ENCODE results near the gene VPS51.

VPS51 gene

DNA sequence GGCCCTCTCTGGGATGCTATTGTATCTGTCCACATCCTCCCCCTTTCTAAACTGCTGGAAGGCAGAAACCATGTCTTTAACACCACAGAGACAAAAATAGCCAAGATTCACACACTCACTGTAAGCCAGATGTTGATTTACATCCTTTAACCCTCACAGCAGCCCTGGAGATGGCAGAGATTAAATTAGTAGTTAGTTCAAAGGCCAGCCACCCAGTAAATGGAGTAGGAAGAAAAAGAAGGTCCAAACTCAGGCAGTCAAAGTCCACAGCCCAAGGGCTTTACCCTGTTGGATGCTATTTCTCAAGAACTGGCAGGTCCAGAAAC lies 23.6 kb downstream of the VPS51 start:
- Mint-ChIP-seq H3K27ac (peak overlapping the region; percentile 31 to 67), H3K4me1 (peaks cover 82% of the 10 kb centered on the region), H3K4me3 (peak overlapping the region in 1 of 2 donors; percentile 100)

DNA sequence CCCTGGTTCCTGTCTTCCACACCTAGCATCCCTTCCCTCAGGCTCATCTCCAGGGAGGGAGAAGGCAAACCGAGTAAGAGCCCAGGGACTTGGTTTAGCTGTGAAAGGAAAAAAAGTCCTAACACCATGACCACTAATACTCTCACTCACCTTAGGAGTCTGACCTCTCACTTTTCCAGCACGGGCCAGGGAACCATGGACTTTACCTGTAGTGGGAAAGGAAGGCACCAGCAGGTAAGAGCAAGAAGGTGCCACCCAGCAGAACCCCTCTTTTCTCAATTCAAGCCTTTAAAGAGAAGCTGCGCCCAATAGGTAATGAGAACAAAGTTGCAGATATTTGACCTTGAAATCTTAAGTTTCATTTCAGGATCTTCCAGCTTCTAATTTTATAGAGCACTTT lies 24.8 kb downstream of the VPS51 start:
- peak overlapping the region; percentile 99 for H3K27ac Mint-ChIP-seq
- H3K9me3 Mint-ChIP-seq = no peaks in the 10 kb centered on the region
- no peak for ATAC-seq
- peaks cover 80% of the 10 kb centered on the region for H3K4me1 Mint-ChIP-seq
- H3K27me3 Mint-ChIP-seq = no peaks in the 10 kb centered on the region
- no peak for DNase-seq
- H3K4me3 Mint-ChIP-seq = peak overlapping the region; percentile 94 to 100

More for the DNA sequence above, 23.6 kb downstream of the VPS51 start:
- Mint-ChIP-seq H3K9me3 (no peaks in the 10 kb centered on the region), H3K27me3 (no peaks in the 10 kb centered on the region)
- DNase-seq = no peak
- ATAC-seq = no peak

DNA sequence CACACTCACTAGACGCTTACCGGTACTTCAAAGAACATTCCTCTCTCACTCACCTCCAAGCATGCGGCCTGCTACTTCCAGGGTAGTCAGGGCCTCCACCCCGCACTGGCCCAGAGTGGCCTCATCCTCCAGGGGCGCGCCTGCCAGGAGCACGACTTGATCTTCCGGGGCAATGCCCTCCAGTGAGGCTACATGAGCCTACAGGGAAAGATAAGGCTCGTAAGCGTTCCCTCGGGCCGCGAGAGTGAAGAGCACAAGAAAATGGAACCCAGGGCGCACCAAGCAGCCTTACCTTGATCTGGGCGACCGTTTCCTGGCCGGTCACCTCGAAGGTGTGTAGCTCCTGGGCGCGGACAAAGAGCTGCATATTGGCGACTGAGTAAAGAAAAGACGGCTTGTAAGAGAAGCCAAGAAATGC lies 25.4 kb downstream of the VPS51 start:
- Mint-ChIP-seq H3K4me3 (peak overlapping the region; percentile 94 to 100), H3K4me1 (peaks cover 78% of the 10 kb centered on the region), H3K27me3 (no peaks in the 10 kb centered on the region), H3K9me3 (no peaks in the 10 kb centered on the region), H3K27ac (peak overlapping the region; percentile 99)
- no peak for ATAC-seq
- DNase-seq = peak in 1 of 2 donors; percentile 52

DNA sequence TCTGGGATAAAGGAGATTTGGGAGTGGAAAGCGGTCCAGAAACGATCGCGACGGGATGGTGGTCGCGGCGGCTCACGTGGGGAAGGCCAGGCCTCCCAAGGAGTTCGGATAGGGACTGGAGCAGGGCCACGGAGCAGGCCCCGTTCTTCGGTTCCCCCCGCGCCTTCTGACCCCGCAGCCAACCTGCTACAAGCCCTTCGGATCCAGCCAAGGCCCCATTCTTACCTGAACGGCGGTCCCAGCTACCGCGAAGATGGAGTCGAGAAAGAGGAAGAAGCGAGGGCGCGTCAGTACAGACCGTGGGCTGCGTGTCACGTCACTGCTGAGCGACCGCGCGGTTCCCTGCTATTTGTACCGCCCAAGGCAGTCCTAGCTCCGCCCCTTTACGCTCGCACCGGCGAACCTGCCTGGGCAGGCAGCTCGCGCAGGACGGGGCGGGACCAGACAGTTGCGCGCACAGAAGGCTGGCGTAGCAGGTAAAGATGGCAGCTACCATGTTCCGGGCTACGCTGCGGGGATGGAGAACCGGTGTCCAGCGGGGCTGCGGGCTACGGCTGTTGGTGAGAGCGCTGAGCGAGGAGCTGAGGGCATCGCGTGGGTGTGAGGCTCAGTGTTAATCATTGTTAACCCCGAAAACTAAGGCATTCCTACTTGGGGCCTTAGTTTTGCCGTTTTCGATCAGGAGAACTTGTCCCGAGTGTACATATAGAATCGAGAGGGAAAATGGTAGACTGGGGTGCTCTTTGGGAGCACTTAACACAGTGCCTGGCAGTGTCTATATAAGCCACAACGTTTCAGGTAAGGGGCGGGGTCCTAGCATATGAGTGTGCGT lies 26.1 kb downstream of the VPS51 start, which contains the start of the genes FAU and MRPL49:
Gene FAU (minus strand): TSS at position 270 of the 832 bp plus-strand sequence. CDS start 321 bp downstream, outside the sequence.
Gene MRPL49 (plus strand): TSS at position 457 of the 832 bp plus-strand sequence. CDS start 26 bp downstream, at position 483.
- ATAC-seq (peak; percentile 90), DNase-seq (peak; percentile 98 to 99)
- H3K27me3 Mint-ChIP-seq = no peaks in the 10 kb centered on the region
- H3K9me3 Mint-ChIP-seq = no peaks in the 10 kb centered on the region
- peak within 1 kb of the TSS; percentile 94 to 100 for H3K4me3 Mint-ChIP-seq
- H3K27ac Mint-ChIP-seq = peak within 1 kb of the TSS; percentile 99
- peaks cover 78% of the 10 kb centered on the region for H3K4me1 Mint-ChIP-seq

DNA sequence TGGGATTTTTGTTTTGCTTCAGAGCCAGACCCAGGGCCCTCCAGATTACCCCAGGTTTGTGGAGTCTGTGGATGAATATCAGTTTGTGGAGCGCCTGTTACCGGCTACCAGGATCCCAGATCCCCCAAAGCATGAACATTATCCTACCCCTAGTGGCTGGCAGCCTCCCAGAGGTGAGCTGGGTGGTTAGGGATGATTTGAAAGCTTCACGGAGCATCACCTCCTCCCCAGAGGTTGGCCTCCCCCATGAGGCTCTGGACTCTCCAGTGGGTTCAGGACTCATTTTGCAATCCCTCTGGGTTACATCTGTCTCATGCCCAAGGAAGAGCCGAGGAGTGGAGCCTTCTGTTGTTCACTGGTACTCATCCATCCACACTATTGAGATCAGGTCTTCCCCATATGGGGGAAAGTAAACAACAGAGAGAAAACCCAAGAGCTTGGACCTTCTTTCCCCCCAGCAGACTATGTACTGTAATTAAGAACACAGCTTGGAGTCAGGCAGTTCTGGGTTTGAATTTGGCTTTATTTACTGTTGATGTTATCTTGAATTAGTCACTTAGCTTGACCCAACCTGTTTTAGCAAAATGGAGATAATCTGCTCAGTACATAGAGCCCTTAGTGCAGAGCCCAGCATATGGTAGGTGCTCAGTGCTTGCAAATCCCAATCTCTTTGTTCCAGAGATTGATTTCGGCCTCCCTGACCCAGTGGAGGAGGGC lies 28.6 kb downstream of the VPS51 start:
- ATAC-seq (no peak), DNase-seq (no peak)
- Mint-ChIP-seq H3K4me1 (peaks cover 57% of the 10 kb centered on the region), H3K27me3 (no peaks in the 10 kb centered on the region), H3K4me3 (peak overlapping the region; percentile 32 to 54), H3K9me3 (no peaks in the 10 kb centered on the region), H3K27ac (peak overlapping the region in 1 of 2 donors; percentile 78)

DNA sequence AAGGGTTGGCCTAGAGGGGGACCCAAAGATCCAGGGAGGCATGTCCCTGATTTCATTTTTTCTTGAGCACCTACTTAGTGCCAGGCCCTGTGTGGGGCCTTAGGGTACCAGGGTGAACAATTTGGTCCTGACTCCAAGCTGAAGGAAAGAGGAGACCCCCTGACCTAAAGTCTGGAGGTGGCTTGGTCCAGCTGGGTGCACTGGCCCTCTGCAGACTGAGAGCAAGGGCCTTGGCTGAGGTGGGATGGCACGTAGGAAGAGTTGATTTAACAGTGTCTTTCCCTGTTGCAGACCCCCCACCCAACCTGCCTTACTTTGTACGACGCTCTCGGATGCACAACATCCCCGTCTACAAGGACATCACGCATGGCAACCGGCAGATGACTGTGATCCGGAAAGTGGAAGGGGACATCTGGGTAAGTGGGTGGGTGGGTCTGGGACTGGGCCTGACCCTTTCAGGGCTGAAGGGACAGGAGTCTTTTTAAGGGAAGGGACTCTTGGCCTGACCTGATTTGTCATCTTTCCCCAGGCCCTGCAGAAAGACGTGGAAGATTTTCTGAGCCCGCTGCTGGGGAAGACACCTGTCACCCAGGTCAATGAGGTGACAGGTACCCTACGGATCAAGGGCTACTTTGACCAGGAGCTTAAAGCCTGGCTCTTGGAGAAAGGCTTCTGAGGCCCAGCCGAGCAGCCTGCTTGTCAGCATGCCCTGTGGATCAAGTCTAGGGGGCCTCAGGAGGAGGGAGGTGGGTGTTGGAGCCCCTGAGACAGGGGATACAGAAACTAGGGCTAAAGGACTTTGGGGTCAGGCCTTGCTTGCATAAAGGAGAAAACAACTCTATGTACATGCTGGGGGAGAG lies 29.4 kb downstream of the VPS51 start:
- H3K27me3 Mint-ChIP-seq = no peaks in the 10 kb centered on the region
- ATAC-seq = no peak
- no peak overlapping the region for H3K27ac Mint-ChIP-seq
- no peak for DNase-seq
- H3K4me1 Mint-ChIP-seq = peaks cover 56% of the 10 kb centered on the region
- H3K9me3 Mint-ChIP-seq = no peaks in the 10 kb centered on the region
- H3K4me3 Mint-ChIP-seq = no peak overlapping the region

DNA sequence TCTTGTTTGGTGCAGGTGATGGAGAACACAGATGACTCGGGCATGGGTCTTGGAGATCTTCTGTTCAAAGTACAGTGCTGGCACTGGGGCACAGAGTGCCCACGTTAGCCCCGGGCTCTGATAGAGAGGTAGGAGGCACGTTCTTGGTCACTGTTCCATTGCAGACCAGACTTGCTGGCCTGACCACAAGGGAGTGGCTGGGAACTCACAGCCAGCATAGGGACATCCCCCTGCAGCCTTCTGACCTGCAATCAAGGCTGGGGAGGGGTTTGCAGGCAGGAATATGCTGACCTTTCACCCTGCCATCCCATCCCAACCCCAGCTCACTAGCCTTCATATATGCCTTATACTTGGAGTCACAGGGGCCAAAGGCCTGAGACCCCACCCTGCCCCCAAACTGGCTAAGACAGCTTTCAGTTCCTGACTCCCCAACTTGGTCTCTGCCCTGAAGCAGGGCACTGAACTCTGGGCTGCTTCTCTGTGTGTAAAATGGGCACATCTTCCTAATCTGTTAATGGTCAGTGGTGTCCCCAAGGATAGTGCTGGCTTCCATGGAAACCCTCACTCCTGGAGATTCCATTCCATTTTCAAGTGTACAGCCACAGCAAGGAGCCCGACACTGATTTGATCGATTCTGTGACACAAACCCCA lies 30.7 kb downstream of the VPS51 start:
- DNase-seq (no peak), ATAC-seq (no peak)
- H3K4me3 Mint-ChIP-seq = no peak overlapping the region
- no peaks in the 10 kb centered on the region for H3K27me3 Mint-ChIP-seq
- H3K4me1 Mint-ChIP-seq = peaks cover 52% of the 10 kb centered on the region
- no peak overlapping the region for H3K27ac Mint-ChIP-seq
- no peaks in the 10 kb centered on the region for H3K9me3 Mint-ChIP-seq

DNA sequence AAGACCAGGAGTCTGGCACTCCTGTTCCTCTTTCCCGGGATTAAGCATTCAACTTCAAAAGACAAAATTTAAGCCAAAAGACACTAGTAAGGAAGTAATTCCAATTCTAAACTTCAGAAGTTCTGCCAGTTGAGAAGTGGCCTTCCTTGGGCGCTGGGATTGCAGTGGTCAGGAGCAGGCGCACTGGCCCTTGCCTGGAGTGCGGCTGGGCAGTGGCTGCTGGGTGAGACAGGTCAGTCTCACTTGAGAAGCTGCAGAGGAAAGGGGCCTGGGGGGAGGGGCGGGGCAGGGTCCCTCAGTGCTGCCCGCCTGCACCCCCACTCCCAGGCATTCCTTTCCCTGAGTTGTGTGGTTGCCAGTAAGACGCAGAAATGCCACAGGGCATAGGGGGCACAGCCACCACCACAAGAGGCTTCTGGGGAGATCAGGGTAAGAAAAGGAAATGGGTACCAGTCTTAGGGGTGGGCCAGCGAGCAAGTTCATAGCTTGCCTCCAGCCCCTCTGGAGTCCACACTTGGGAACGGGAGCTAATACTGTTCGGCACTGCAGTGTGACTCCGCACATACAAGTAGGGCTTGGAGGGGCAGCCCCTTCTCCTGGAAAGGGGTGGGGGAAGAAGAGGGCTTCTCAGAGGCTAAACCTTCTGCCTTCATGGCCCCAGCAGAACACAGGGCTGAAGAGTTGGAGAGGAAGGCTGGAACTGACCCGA lies 31.6 kb downstream of the VPS51 start:
- no peaks in the 10 kb centered on the region for H3K9me3 Mint-ChIP-seq
- no peak for ATAC-seq
- no peak overlapping the region for H3K4me3 Mint-ChIP-seq
- peak overlapping the region in 1 of 2 donors; percentile 85 for H3K27ac Mint-ChIP-seq
- peaks cover 54% of the 10 kb centered on the region for H3K4me1 Mint-ChIP-seq
- H3K27me3 Mint-ChIP-seq = no peaks in the 10 kb centered on the region
- DNase-seq = no peak

DNA sequence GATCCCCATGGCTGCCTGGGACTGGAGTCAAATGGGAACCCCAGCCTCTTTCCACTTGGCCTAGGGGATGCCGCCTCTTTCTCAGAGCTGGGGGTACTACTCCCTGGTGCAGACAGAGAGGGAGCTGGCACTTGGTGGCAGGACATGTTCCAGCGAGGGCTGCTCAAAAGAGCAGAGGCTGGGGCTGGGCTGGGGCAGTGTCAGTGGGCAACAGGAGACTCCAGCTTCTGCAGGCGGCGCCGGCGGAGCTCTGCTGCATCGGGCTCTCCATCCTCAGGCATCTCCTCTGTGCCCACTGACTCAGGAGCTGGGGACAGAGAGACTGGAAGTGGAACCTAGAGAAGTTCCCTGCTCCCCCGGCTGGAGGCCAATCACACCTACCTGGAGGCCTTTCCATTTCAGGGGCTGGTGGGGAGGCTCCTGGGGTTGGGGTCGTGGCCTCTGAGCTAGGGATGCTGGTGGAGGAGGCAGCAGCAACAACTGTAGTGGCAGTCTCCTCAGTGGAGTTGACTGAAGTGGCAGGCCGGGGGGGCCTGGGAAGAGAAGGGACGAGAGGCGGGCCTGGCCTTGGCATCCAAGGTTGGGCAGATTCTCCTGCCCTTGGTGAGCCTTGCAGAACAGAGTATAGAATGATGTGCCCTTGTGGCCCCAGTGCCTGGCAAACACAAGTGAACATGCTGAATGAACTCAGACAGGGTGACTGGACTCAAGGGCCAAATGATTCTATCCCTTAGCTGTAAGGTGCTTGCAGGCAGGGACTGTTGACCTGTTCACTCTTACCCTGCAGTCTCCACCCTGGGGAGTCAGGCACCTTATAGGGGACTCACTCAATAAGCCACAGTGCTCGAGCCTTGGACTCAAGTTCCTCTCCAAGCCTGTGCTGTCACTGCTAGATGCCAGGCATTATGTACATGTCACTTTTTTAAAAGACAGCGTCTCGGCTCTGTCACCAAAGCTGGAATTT lies 32.5 kb downstream of the VPS51 start:
- no peaks in the 10 kb centered on the region for H3K27me3 Mint-ChIP-seq
- ATAC-seq (no peak), DNase-seq (no peak)
- no peak overlapping the region for H3K4me3 Mint-ChIP-seq
- peak overlapping the region in 1 of 2 donors; percentile 85 for H3K27ac Mint-ChIP-seq
- H3K9me3 Mint-ChIP-seq = no peaks in the 10 kb centered on the region
- H3K4me1 Mint-ChIP-seq = peaks cover 55% of the 10 kb centered on the region

DNA sequence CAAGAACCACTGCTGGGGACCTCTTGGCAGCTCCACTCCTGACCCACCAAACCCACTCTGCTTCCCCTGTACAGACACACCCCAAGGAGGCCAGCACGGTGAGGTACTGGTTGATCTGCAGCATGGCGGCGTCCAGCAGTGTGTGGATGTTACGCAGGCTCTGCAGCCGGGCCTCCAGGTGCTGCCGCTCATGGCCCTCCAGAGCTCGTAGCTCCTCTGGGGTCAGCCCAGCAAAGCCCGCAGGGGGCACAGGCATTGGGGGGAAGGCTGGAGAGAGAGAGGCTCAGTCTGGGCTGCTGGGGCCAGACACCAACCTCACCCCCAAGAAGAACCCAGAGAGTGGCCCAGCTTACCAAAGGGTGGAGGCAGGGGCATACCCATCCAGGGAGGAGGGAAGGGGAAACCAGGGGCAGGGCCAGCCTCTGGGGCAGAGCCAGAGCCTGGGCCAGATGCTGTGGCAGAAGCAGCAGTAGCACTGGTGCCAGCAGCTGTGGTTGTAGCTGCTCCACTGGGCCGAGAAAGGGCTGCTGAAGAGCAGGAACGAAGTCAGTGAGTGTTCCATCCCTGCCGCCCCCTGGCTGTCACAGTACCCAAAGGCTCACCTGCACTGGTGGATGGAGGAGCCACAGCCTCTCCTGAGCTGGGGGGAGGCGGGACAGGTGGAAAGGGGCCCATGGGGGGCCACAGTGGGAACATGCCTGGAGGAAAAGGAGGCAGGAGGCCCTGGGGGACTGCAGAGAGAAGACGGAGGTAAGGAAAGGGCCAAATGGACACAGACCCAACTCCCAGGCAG lies 33.8 kb downstream of the VPS51 start:
- no peak for ATAC-seq
- H3K9me3 Mint-ChIP-seq = no peaks in the 10 kb centered on the region
- peak overlapping the region in 1 of 2 donors; percentile 71 for H3K27ac Mint-ChIP-seq

DNA sequence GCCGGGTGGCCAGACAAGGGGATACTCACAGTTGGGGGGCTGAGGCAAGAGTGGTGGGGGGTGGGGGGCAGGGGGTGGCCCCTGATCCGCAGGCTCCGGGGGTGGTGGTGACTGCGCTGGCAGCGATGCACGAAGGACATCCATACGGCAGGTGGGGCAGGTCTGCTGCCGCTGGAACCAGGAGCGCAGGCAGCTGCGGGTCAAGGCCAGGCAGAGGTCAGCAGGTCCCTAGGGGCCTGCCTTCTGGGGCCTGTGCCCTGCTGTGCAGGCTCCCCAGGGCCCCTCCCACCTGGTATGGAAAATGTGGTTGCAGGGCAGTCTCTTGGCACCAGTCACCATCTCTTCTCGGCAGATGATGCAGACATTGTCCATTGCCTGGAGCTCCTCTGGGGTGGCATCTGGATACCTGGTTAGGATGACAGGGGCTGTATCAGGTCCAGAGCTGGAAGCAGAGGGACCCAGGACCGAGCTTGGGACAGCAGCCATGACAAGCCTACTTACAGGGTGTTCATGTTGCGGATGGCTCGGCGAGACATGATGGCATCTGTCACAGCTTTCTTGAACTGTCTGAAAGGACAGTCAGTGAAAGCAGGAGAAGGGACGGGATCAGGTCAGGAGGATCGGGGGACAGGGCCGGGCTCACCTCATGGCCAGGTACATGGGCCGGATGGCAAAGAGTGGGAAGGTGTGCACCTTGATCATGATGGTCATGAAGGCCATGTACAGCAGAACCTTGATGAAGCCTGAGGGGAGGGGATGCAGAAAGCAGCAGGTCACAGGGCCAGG lies 34.8 kb downstream of the VPS51 start:
- H3K27me3 Mint-ChIP-seq = no peaks in the 10 kb centered on the region
- DNase-seq (no peak), ATAC-seq (no peak)
- no peaks in the 10 kb centered on the region for H3K9me3 Mint-ChIP-seq
- no peak overlapping the region for H3K4me3 Mint-ChIP-seq
- H3K4me1 Mint-ChIP-seq = peaks cover 49% of the 10 kb centered on the region
- peak overlapping the region in 1 of 2 donors; percentile 8 for H3K27ac Mint-ChIP-seq

More for the DNA sequence above, 33.8 kb downstream of the VPS51 start:
- no peaks in the 10 kb centered on the region for H3K27me3 Mint-ChIP-seq
- DNase-seq = no peak
- H3K4me3 Mint-ChIP-seq = no peak overlapping the region
- H3K4me1 Mint-ChIP-seq = peaks cover 49% of the 10 kb centered on the region

DNA sequence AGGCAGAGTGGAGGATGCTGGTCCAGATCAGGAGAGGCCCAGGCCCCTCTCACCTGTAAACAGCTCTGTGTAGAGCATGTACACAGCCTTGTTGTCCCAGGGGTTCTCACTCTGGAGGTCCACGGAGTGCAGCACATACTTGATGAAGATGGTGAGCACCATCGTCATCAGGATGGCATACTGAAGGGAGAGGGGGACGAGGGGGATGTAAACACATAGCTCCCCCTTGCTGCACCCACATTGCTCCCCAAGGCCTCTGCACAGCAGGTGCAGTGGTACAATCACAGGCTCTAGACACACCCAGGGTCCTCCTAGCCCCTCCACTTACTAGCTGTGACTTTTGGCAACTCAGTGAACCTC lies 35.4 kb downstream of the VPS51 start:
- Mint-ChIP-seq H3K4me3 (no peak overlapping the region), H3K27me3 (no peaks in the 10 kb centered on the region), H3K9me3 (no peaks in the 10 kb centered on the region), H3K27ac (no peak overlapping the region), H3K4me1 (peaks cover 51% of the 10 kb centered on the region)
- ATAC-seq (no peak), DNase-seq (no peak)

Data from stimulated activated naive CD8-positive, alpha-beta T cell treated with anti-CD3 and anti-CD28 coated beads, Interleukin-15, amount 100 ng/mL, for 72 hours (primary cell).